ENCODE data around the gene NCEH1.
A peak's percentile ranks its signal among the peaks of the same experiment; 100 is the strongest.
"Not testable (repeated sequence)": the region's sequence is repeated elsewhere in the genome, so short reads cannot be mapped to it uniquely, and the experiment has no call there.

The NCEH1 gene

GRCh38 chr3:172598904-172599303 is 112.0 kb downstream of the NCEH1 start:
- H3K9me2 ChIP-seq (replicated peaks; ENCODE audit: control insufficient read depth, low read length): no peaks in the 10 kb centered on the region
- H3K4me3 ChIP-seq (ENCODE audit: low read length): no peak overlapping the region
- H3K36me3 ChIP-seq (ENCODE audit: control insufficient read depth, low read length): no peaks in the 10 kb centered on the region
- no peak overlapping the region for H3K27ac ChIP-seq (ENCODE audit: low read depth, low read length)
- no peaks in the 10 kb centered on the region for H3K9me3 ChIP-seq (ENCODE audit: control insufficient read depth, insufficient read depth, low read length)
- H3K27me3 ChIP-seq (ENCODE audit: control insufficient read depth, low read length): no peaks in the 10 kb centered on the region
- H4K20me1 ChIP-seq (ENCODE audit: control insufficient read depth, insufficient read depth, low read depth, low read length): no peaks in the 10 kb centered on the region
- no peaks in the 10 kb centered on the region for H3K79me2 ChIP-seq (ENCODE audit: control insufficient read depth, low read length)
- no peak overlapping the region for H3K4me2 ChIP-seq (ENCODE audit: low read length)
- no peaks in the 10 kb centered on the region for H3K4me1 ChIP-seq (ENCODE audit: control insufficient read depth, low read length)
- no peak for TF ChIP-seq EZH2phosphoT487 (IDR thresholded peaks at IDR 0.05; ENCODE audit: borderline replicate concordance, low read length)
- TF ChIP-seq CTCF (IDR thresholded peaks at IDR 0.05; ENCODE audit: low read depth, low read length, poor library complexity, severe bottlenecking): no peak
- H3F3A ChIP-seq (ENCODE audit: control insufficient read depth, insufficient read depth): no peaks in the 10 kb centered on the region

GRCh38 chr3:172596394-172596706 is 114.5 kb downstream of the NCEH1 start:
- Histone ChIP-seq H3K9me2 (replicated peaks; ENCODE audit: control insufficient read depth, low read length) (no peaks in the 10 kb centered on the region), H3K79me2 (ENCODE audit: control insufficient read depth, low read length) (no peaks in the 10 kb centered on the region), H3K36me3 (ENCODE audit: control insufficient read depth, low read length) (no peaks in the 10 kb centered on the region), H3K4me2 (ENCODE audit: low read length) (no peak overlapping the region), H3K9me3 (ENCODE audit: control insufficient read depth, insufficient read depth, low read length) (no peaks in the 10 kb centered on the region), H3K4me1 (ENCODE audit: control insufficient read depth, low read length) (no peaks in the 10 kb centered on the region), H4K20me1 (ENCODE audit: control insufficient read depth, insufficient read depth, low read depth, low read length) (no peaks in the 10 kb centered on the region), H3F3A (ENCODE audit: control insufficient read depth, insufficient read depth) (no peaks in the 10 kb centered on the region), H3K4me3 (ENCODE audit: low read length) (no peak overlapping the region), H3K27ac (ENCODE audit: low read depth, low read length) (no peak overlapping the region), H3K27me3 (ENCODE audit: control insufficient read depth, low read length) (no peaks in the 10 kb centered on the region)
- TF ChIP-seq EZH2phosphoT487 (IDR thresholded peaks at IDR 0.05; ENCODE audit: borderline replicate concordance, low read length): no peak
- TF ChIP-seq CTCF (IDR thresholded peaks at IDR 0.05; ENCODE audit: low read depth, low read length, poor library complexity, severe bottlenecking): no peak

- no peak overlapping the region for H3K27ac ChIP-seq (ENCODE audit: low read depth, low read length)
- H3K4me2 ChIP-seq (ENCODE audit: low read length): peak overlapping the region; percentile 5; the same call in 1 of the 2 replicates
- TF ChIP-seq CTCF (IDR thresholded peaks at IDR 0.05; ENCODE audit: low read depth, low read length, poor library complexity, severe bottlenecking) (peak; percentile 74), EZH2phosphoT487 (IDR thresholded peaks at IDR 0.05; ENCODE audit: borderline replicate concordance, low read length) (no peak)
- no peaks in the 10 kb centered on the region for H3K36me3 ChIP-seq (ENCODE audit: control insufficient read depth, low read length)
- H4K20me1 ChIP-seq (ENCODE audit: control insufficient read depth, insufficient read depth, low read depth, low read length): no peaks in the 10 kb centered on the region
- no peaks in the 10 kb centered on the region for H3K27me3 ChIP-seq (ENCODE audit: control insufficient read depth, low read length)
- H3K79me2 ChIP-seq (ENCODE audit: control insufficient read depth, low read length): no peaks in the 10 kb centered on the region
- H3K9me2 ChIP-seq (replicated peaks; ENCODE audit: control insufficient read depth, low read length): no peaks in the 10 kb centered on the region
- no peaks in the 10 kb centered on the region for H3K4me1 ChIP-seq (ENCODE audit: control insufficient read depth, low read length)
- H3F3A ChIP-seq (ENCODE audit: control insufficient read depth, insufficient read depth): no peaks in the 10 kb centered on the region
- H3K9me3 ChIP-seq (ENCODE audit: control insufficient read depth, insufficient read depth, low read length): no peaks in the 10 kb centered on the region
- H3K4me3 ChIP-seq (ENCODE audit: low read length): no peak overlapping the region
Measured at GRCh38 chr3:172595664-172596393, 115.0 kb downstream of the NCEH1 start.

GRCh38 chr3:172594900-172595663 is 115.8 kb downstream of the NCEH1 start:
- not testable (repeated sequence) for H3K9me3 ChIP-seq (ENCODE audit: control insufficient read depth, insufficient read depth, low read length); H3K27ac ChIP-seq (ENCODE audit: low read depth, low read length)

More at GRCh38 chr3:172594900-172595663, 115.8 kb downstream of the NCEH1 start:
- H3K79me2 ChIP-seq (ENCODE audit: control insufficient read depth, low read length); H3F3A ChIP-seq (ENCODE audit: control insufficient read depth, insufficient read depth); H3K9me2 ChIP-seq (replicated peaks; ENCODE audit: control insufficient read depth, low read length); H3K4me1 ChIP-seq (ENCODE audit: control insufficient read depth, low read length); H4K20me1 ChIP-seq (ENCODE audit: control insufficient read depth, insufficient read depth, low read depth, low read length); H3K4me3 ChIP-seq (ENCODE audit: low read length); H3K36me3 ChIP-seq (ENCODE audit: control insufficient read depth, low read length); H3K4me2 ChIP-seq (ENCODE audit: low read length); H3K27me3 ChIP-seq (ENCODE audit: control insufficient read depth, low read length): not testable (repeated sequence)

Data from DOHH2 (cell line).